Measurements from ENCODE around the gene B9D2. TPM values are rescaled to one million over a fixed set of nuclear protein-coding genes. Genes with fewer than 3 reads are reported as not detected.

B9D2 gene
- total RNA-seq, 2 donors from 2014 or later, result 0.52 to 5.3 TPM

GRCh38 chr19:41366089-41366488, 2.1 kb upstream of the B9D2 start:
- peaks cover 47% of the 10 kb centered on the region for H3K4me1 ChIP-seq
- DNase-seq, result no peak
- intact Hi-C loops (cut with DNase I), result no loop called here

GRCh38 chr19:41364524-41365391, 809 bp upstream of the B9D2 start:
- no peaks in the 10 kb centered on the region for H3K9me3 ChIP-seq
- 70% methylated on average over 11 to 14 of the region's 14 CpGs for WGBS, 2 donors
- peak overlapping the region; percentile 32 to 47 for H3K4me3 ChIP-seq
- no peak for TF ChIP-seq CTCF (IDR thresholded peaks at IDR 0.05)
- TF ChIP-seq POLR2A (IDR thresholded peaks at IDR 0.05), result no peak
- peak in 1 of 4 donors; percentile 16 for DNase-seq
- no peaks in the 10 kb centered on the region for H3K36me3 ChIP-seq (replicated peaks in 1 of 2; ENCODE audit: insufficient read depth in 1 of 2, low read depth in 2 of 2)
- H3K27me3 ChIP-seq, result no peaks in the 10 kb centered on the region
- intact Hi-C loops (cut with DNase I), result no loop called here
- ATAC-seq, result no peak
- peak overlapping the region; percentile 88 to 95 (median 95) for H3K27ac ChIP-seq
- H3K4me1 ChIP-seq, result peaks cover 47% of the 10 kb centered on the region

More at GRCh38 chr19:41366089-41366488, 2.1 kb upstream of the B9D2 start:
- WGBS, 2 donors, result 100% methylated on average over 1 of the region's 1 CpG
- Histone ChIP-seq H3K4me3 (no peak overlapping the region), H3K27ac (no peak overlapping the region), H3K36me3 (replicated peaks in 1 of 2; ENCODE audit: insufficient read depth in 1 of 2, low read depth in 2 of 2) (no peaks in the 10 kb centered on the region), H3K27me3 (no peaks in the 10 kb centered on the region), H3K9me3 (no peaks in the 10 kb centered on the region)
- ATAC-seq, result no peak
- TF ChIP-seq POLR2A (IDR thresholded peaks at IDR 0.05) (no peak), CTCF (IDR thresholded peaks at IDR 0.05) (no peak)

- peaks cover 41% of the 10 kb centered on the region for H3K4me1 ChIP-seq
- H3K27me3 ChIP-seq, result no peaks in the 10 kb centered on the region
- intact Hi-C loops (cut with DNase I), result no loop called here
- no peak overlapping the region for H3K4me3 ChIP-seq
- no peaks in the 10 kb centered on the region for H3K9me3 ChIP-seq
- TF ChIP-seq POLR2A (IDR thresholded peaks at IDR 0.05) (no peak), CTCF (IDR thresholded peaks at IDR 0.05) (no peak)
- H3K27ac ChIP-seq, result peak overlapping the region; percentile 88 to 95 (median 95)
- DNase-seq, result no peak
- ATAC-seq, result no peak
- H3K36me3 ChIP-seq (replicated peaks in 1 of 2; ENCODE audit: insufficient read depth in 1 of 2, low read depth in 2 of 2), result no peaks in the 10 kb centered on the region
- WGBS, 2 donors, result 43% methylated on average over 5 to 6 of the region's 6 CpGs
Observed at GRCh38 chr19:41363371-41363752, 587 bp downstream of the B9D2 start.

GRCh38 chr19:41362143-41362847, 1.7 kb downstream of the B9D2 start:
- no peak for ATAC-seq
- H3K27ac ChIP-seq, result peak overlapping the region in 2 of 4 donors; percentile 41 to 65
- no peak overlapping the region for H3K4me3 ChIP-seq
- TF ChIP-seq POLR2A (IDR thresholded peaks at IDR 0.05) (no peak), CTCF (IDR thresholded peaks at IDR 0.05) (no peak)
- H3K36me3 ChIP-seq (replicated peaks in 1 of 2; ENCODE audit: insufficient read depth in 1 of 2, low read depth in 2 of 2), result no peaks in the 10 kb centered on the region
- DNase-seq, result peak in 1 of 4 donors; percentile 22
- no peaks in the 10 kb centered on the region for H3K27me3 ChIP-seq
- intact Hi-C loops (cut with DNase I), result no loop called here
- no peaks in the 10 kb centered on the region for H3K9me3 ChIP-seq
- peaks cover 30% of the 10 kb centered on the region for H3K4me1 ChIP-seq
- 64 to 75% methylated on average over 7 to 10 of the region's 10 CpGs for WGBS, 2 donors
